Breast epithelium (tissue), 4 donors: ENCODE data around the gene GTPBP1. TPM values are rescaled to one million over a fixed set of nuclear protein-coding genes. Genes with fewer than 3 reads are reported as not detected.
A peak's percentile ranks its signal among the peaks of the same experiment; 100 is the strongest.

Source experiments
- DNase-seq, 2 donors: peaks; one replicate each; pipeline ENCODE4 v3.0.0-alpha.2; 2019; ENCODE audit warnings: low spot score in 2 of 2
- H3K27ac ChIP-seq, 2 donors: fragments of 200-600 bp; sonication (generic) in 1 of 2; one replicate each; pipeline ENCODE4 v1.5.1; 2016 to 2019; ENCODE audit warnings: mild to moderate bottlenecking in 1 of 2
- H3K27me3 ChIP-seq, 2 donors: fragments of 200-600 bp; sonication (generic) in 1 of 2; one replicate each; pipeline versions ENCODE4 v1.5.1 to v1.6.0; 2017 to 2019; ENCODE audit warnings: control low read depth in 1 of 2, mild to moderate bottlenecking in 1 of 2
- H3K36me3 ChIP-seq: fragments of 200-600 bp; one replicate; pipeline ENCODE4 v1.5.1; 2019
- H3K4me1 ChIP-seq, 2 donors: fragments of 200-600 bp; sonication (generic); one replicate each; pipeline ENCODE4 v1.5.1; 2016 to 2019; ENCODE audit warnings: control low read depth in 1 of 2
- H3K4me3 ChIP-seq, 3 donors: fragments of 200-600 bp; sonication (generic); 1 replicate in 2 of 3; 2 replicates in 1 of 3; pipeline ENCODE4 v1.5.1; 2016 to 2019; ENCODE audit warnings: mild to moderate bottlenecking in 3 of 3, moderate library complexity in 2 of 3
- H3K9me3 ChIP-seq, 2 donors: fragments of 200-600 bp; sonication (generic) in 1 of 2; one replicate each; pipeline ENCODE4 v1.5.1; 2016 to 2019; ENCODE audit warnings: control low read depth in 1 of 2
- CTCF ChIP-seq, 3 donors: fragments of 450-650 bp; IDR thresholded peaks; one replicate each; pipeline ENCODE4 v1.5.1; 2016 to 2017; ENCODE audit warnings: antibody characterized with exemption in 3 of 3, mild to moderate bottlenecking in 3 of 3, moderate library complexity in 3 of 3
- POLR2A ChIP-seq: fragments of 450-650 bp; IDR thresholded peaks from one replicate; pipeline ENCODE4 v1.6.1; 2016; ENCODE audit warnings: antibody characterized with exemption, mild to moderate bottlenecking, moderate library complexity
- POLR2AphosphoS5 ChIP-seq, 3 donors: sonication (generic); formaldehyde crosslinking; IDR thresholded peaks; one replicate each; pipeline ENCODE4 v1.6.1; 2017; ENCODE audit warnings: antibody characterized with exemption in 3 of 3
- intact Hi-C: fragments of 100-400 bp; cut with DNase I; formaldehyde crosslinking; loops from one replicate; pipeline ENCODE4 v1.15.1; 2023; ENCODE audit warnings: low total_unique reads
- total RNA-seq, 3 donors: library from RNA; depleted of rRNA; stranded (reverse); fragments of >200 nt; gene quantifications; one replicate each; pipeline ENCODE4 v1.1.0, GENCODE V29; 2016

Gene GTPBP1
- 10 to 100 TPM; 32.3 to 58.7 (median 56.9) TPM for total RNA-seq

GRCh38 chr22:38705235-38706100, at the start of gene GTPBP1:
GTPBP1 (plus strand) TSS chr22:38705944; CDS start chr22:38705956, 12 bp downstream.
- H3K27me3 ChIP-seq, result no peaks in the 10 kb centered on the region
- peak within 1 kb of the TSS; percentile 96 to 99 for H3K27ac ChIP-seq
- peak; percentile 97 to 100 for DNase-seq
- H3K4me1 ChIP-seq, result peaks cover 4 to 17% of the 10 kb centered on the region in 2 donors
- intact Hi-C loops, result loop anchor here (10.0 kb wide), 1 partner anchor 49 kb away; the partner anchor contains the start of gene SUN2
- peak in 2 of 3 donors; percentile 20 to 36 for TF ChIP-seq CTCF (IDR thresholded peaks at IDR 0.05)
- TF ChIP-seq POLR2AphosphoS5 (IDR thresholded peaks at IDR 0.05), result peak; percentile 82 to 92 (median 87)
- peak; percentile 82 for TF ChIP-seq POLR2A
- H3K4me3 ChIP-seq, result peak within 1 kb of the TSS; percentile 83 to 90 (median 89)
- H3K9me3 ChIP-seq, result no peaks in the 10 kb centered on the region
- H3K36me3 ChIP-seq, result no peaks in the 10 kb centered on the region

GRCh38 chr22:38656256-38657044, 49.3 kb upstream of the GTPBP1 start, which contains the start of the genes CBY1 and FAM227A:
CBY1 (plus strand) TSS chr22:38656638; CDS start chr22:38668055, 11,417 bp downstream.
FAM227A (minus strand) TSS chr22:38656392; CDS start chr22:38650168, 6,224 bp downstream.
- no peaks in the 10 kb centered on the region for H3K9me3 ChIP-seq
- H3K4me3 ChIP-seq, result peak within 1 kb of the TSS; percentile 73 to 100 (median 93)
- H3K27me3 ChIP-seq, result no peaks in the 10 kb centered on the region
- H3K36me3 ChIP-seq, result no peaks in the 10 kb centered on the region
- no peaks in the 10 kb centered on the region for H3K4me1 ChIP-seq
- TF ChIP-seq CTCF (IDR thresholded peaks at IDR 0.05) (peak in 1 of 3 donors; percentile 23), POLR2A (peak; percentile 64), POLR2AphosphoS5 (IDR thresholded peaks at IDR 0.05) (peak; percentile 32 to 84 (median 69))
- DNase-seq, result peak; percentile 82 to 89
- H3K27ac ChIP-seq, result peak within 1 kb of the TSS; percentile 88 to 98
- intact Hi-C loops, result no loop called here

GRCh38 chr22:38657045-38657909, 48.5 kb upstream of the GTPBP1 start:
- Histone ChIP-seq H3K27ac (peak overlapping the region; percentile 88 to 98), H3K9me3 (no peaks in the 10 kb centered on the region), H3K4me3 (peak overlapping the region; percentile 73 to 100 (median 93)), H3K36me3 (no peaks in the 10 kb centered on the region), H3K27me3 (no peaks in the 10 kb centered on the region), H3K4me1 (no peaks in the 10 kb centered on the region)
- TF ChIP-seq CTCF (IDR thresholded peaks at IDR 0.05) (no peak), POLR2AphosphoS5 (IDR thresholded peaks at IDR 0.05) (no peak), POLR2A (no peak)
- no peak for DNase-seq
- intact Hi-C loops, result no loop called here

- intact Hi-C loops, result no loop called here
- H3K27ac ChIP-seq, result peak overlapping the region; percentile 61 to 66
- no peaks in the 10 kb centered on the region for H3K36me3 ChIP-seq
- peak in 1 of 2 donors; percentile 78 for DNase-seq
- H3K27me3 ChIP-seq, result no peaks in the 10 kb centered on the region
- H3K4me3 ChIP-seq, result no peak overlapping the region
- no peaks in the 10 kb centered on the region for H3K9me3 ChIP-seq
- H3K4me1 ChIP-seq, result no peaks in the 10 kb centered on the region
- TF ChIP-seq POLR2AphosphoS5 (IDR thresholded peaks at IDR 0.05) (peak in 1 of 3 donors; percentile 27), CTCF (IDR thresholded peaks at IDR 0.05) (no peak)
Measured at GRCh38 chr22:38674888-38675287, 30.9 kb upstream of the GTPBP1 start.
